KMS-11 (cell line): ENCODE data around the gene PTPRJ.

Source experiments
- H2AFZ ChIP-seq: fragments of 200-600 bp; sonication (generic); 2 replicates; pipeline ENCODE4 v1.6.1; 2016; ENCODE audit warnings: antibody characterized with exemption, mixed run types, low read depth
- H3K27ac ChIP-seq: fragments of 200-600 bp; sonication (generic); 2 replicates; pipeline ENCODE4 v1.6.1; 2016; ENCODE audit warnings: mild to moderate bottlenecking, mixed run types
- H3K27me3 ChIP-seq: fragments of 200-600 bp; sonication (generic); 2 replicates; pipeline ENCODE4 v1.6.1; 2017; ENCODE audit warnings: mild to moderate bottlenecking, low read depth, mixed run types, moderate library complexity; ENCODE audit not compliant: insufficient read depth
- H3K36me3 ChIP-seq: fragments of 200-600 bp; sonication (generic); 2 replicates; pipeline ENCODE4 v1.6.1; 2017; ENCODE audit warnings: mild to moderate bottlenecking, mixed run types; ENCODE audit not compliant: insufficient read depth
- H3K4me1 ChIP-seq: fragments of 200-600 bp; sonication (generic); 2 replicates; pipeline ENCODE4 v1.6.1; 2016; ENCODE audit warnings: mild to moderate bottlenecking, low read depth, mixed run types; ENCODE audit not compliant: poor library complexity, severe bottlenecking
- H3K4me2 ChIP-seq: fragments of 200-600 bp; sonication (generic); 2 replicates; pipeline ENCODE4 v1.7.0; 2016; ENCODE audit warnings: mild to moderate bottlenecking, mixed run types
- H3K4me3 ChIP-seq: fragments of 200-600 bp; sonication (generic); IDR thresholded peaks from 2 replicates; pipeline ENCODE4 v1.6.1; 2017; ENCODE audit warnings: low read depth, low read length, mixed read lengths; ENCODE audit not compliant: insufficient read depth
- H3K79me2 ChIP-seq: fragments of 200-600 bp; sonication (generic); 2 replicates; pipeline ENCODE4 v1.6.1; 2016; ENCODE audit warnings: low read depth, mixed run types; ENCODE audit not compliant: insufficient read depth
- H3K9ac ChIP-seq: fragments of 200-600 bp; sonication (generic); 2 replicates; pipeline ENCODE4 v1.6.1; 2016; ENCODE audit warnings: mild to moderate bottlenecking, mixed run types
- H4K20me1 ChIP-seq: fragments of 200-600 bp; sonication (generic); 2 replicates; pipeline ENCODE4 v1.6.1; 2016; ENCODE audit warnings: mild to moderate bottlenecking, mixed run types; ENCODE audit not compliant: insufficient read depth
- CTCF ChIP-seq: fragments of 200-600 bp; sonication (generic); conservative IDR thresholded peaks from 2 replicates; pipeline ENCODE4 v1.6.1; 2017; ENCODE audit warnings: low read depth, mild to moderate bottlenecking, antibody characterized with exemption, low read length, moderate library complexity, mixed read lengths

Gene PTPRJ

GRCh38 chr11:48109046-48109666 lies 128.8 kb downstream of the PTPRJ start:
- H2AFZ ChIP-seq, result peak overlapping the region; percentile 54; the same call in 1 of the 2 replicates
- peak overlapping the region; percentile 70 for H3K27ac ChIP-seq
- H3K4me1 ChIP-seq, result peaks cover 47% of the 10 kb centered on the region
- H3K9ac ChIP-seq, result peak overlapping the region; percentile 58
- no peak overlapping the region for H3K4me3 ChIP-seq
- peak overlapping the region; percentile 38 for H3K4me2 ChIP-seq
- no peaks in the 10 kb centered on the region for H4K20me1 ChIP-seq
- no peaks in the 10 kb centered on the region for H3K36me3 ChIP-seq
- H3K27me3 ChIP-seq, result no peaks in the 10 kb centered on the region
- H3K79me2 ChIP-seq, result no peaks in the 10 kb centered on the region
- TF ChIP-seq CTCF, result no peak

GRCh38 chr11:48110509-48110766 lies 130.1 kb downstream of the PTPRJ start:
- H4K20me1 ChIP-seq, result no peaks in the 10 kb centered on the region
- no peaks in the 10 kb centered on the region for H3K79me2 ChIP-seq
- H3K36me3 ChIP-seq, result no peaks in the 10 kb centered on the region
- H3K9ac ChIP-seq, result peak overlapping the region; percentile 58; the same call in 1 of the 2 replicates
- H2AFZ ChIP-seq, result peak overlapping the region; percentile 55
- H3K27ac ChIP-seq, result peak overlapping the region; percentile 70
- H3K4me1 ChIP-seq, result peaks cover 47% of the 10 kb centered on the region
- no peaks in the 10 kb centered on the region for H3K27me3 ChIP-seq
- no peak for TF ChIP-seq CTCF
- no peak overlapping the region for H3K4me3 ChIP-seq
- peak overlapping the region; percentile 35; the same call in 1 of the 2 replicates for H3K4me2 ChIP-seq

GRCh38 chr11:48111891-48112290 lies 131.5 kb downstream of the PTPRJ start:
- Histone ChIP-seq H4K20me1 (no peaks in the 10 kb centered on the region), H3K4me2 (no peak overlapping the region)

GRCh38 chr11:48114740-48115139 lies 134.4 kb downstream of the PTPRJ start:
- no peaks in the 10 kb centered on the region for H4K20me1 ChIP-seq
- no peaks in the 10 kb centered on the region for H3K36me3 ChIP-seq
- no peak overlapping the region for H3K4me2 ChIP-seq
- H3K9ac ChIP-seq, result no peak overlapping the region
- H2AFZ ChIP-seq, result no peak overlapping the region
- H3K79me2 ChIP-seq, result no peaks in the 10 kb centered on the region
- H3K27me3 ChIP-seq, result no peaks in the 10 kb centered on the region
- TF ChIP-seq CTCF, result no peak
- no peak overlapping the region for H3K4me3 ChIP-seq
- H3K27ac ChIP-seq, result no peak overlapping the region
- peaks cover 8% of the 10 kb centered on the region for H3K4me1 ChIP-seq

More at GRCh38 chr11:48111891-48112290, 131.5 kb downstream of the PTPRJ start:
- Histone ChIP-seq H3K27me3 (no peaks in the 10 kb centered on the region), H3K4me3 (no peak overlapping the region), H3K9ac (no peak overlapping the region), H3K27ac (no peak overlapping the region), H3K79me2 (no peaks in the 10 kb centered on the region), H2AFZ (no peak overlapping the region), H3K4me1 (peaks cover 34% of the 10 kb centered on the region), H3K36me3 (no peaks in the 10 kb centered on the region)
- TF ChIP-seq CTCF, result no peak
